Trophoblast cell (in vitro differentiated cells and primary cell): Measurements from ENCODE around the gene IL17RA.
A peak's percentile ranks its signal among the peaks of the same experiment; 100 is the strongest.

ENCODE experiments used
- DNase-seq, 2 donors: peaks; one replicate each; pipeline ENCODE4 v3.0.0-alpha.2; 2016
- H2AFZ ChIP-seq: 2 replicates; pipeline ENCODE4 v1.6.1; 2013; ENCODE audit warnings: low read length, moderate library complexity, mild to moderate bottlenecking; ENCODE audit not compliant: insufficient read depth, poor library complexity
- H2AK5ac ChIP-seq: 2 replicates; pipeline ENCODE4 v1.6.1; 2013; ENCODE audit warnings: mild to moderate bottlenecking, low read length
- H2BK120ac ChIP-seq: 2 replicates; pipeline ENCODE4 v1.6.1; 2013; ENCODE audit warnings: low read length, mild to moderate bottlenecking, moderate library complexity; ENCODE audit not compliant: insufficient read depth, poor library complexity
- H2BK12ac ChIP-seq: 2 replicates; pipeline ENCODE4 v1.6.1; 2013; ENCODE audit warnings: mild to moderate bottlenecking, low read length, moderate library complexity
- H2BK5ac ChIP-seq: 2 replicates; pipeline ENCODE4 v1.6.1; 2013; ENCODE audit warnings: low read length, low read depth, moderate library complexity, mild to moderate bottlenecking; ENCODE audit not compliant: poor library complexity
- H3K14ac ChIP-seq: 2 replicates; pipeline ENCODE4 v1.6.1; 2013; ENCODE audit warnings: mild to moderate bottlenecking, low read length
- H3K18ac ChIP-seq: 2 replicates; pipeline ENCODE4 v1.6.1; 2013; ENCODE audit warnings: mild to moderate bottlenecking, low read length
- H3K23ac ChIP-seq: 2 replicates; pipeline ENCODE4 v1.6.1; 2013; ENCODE audit warnings: low read length
- H3K27ac ChIP-seq: 2 replicates; pipeline ENCODE4 v1.5.1; 2013; ENCODE audit warnings: low read depth, mild to moderate bottlenecking, inconsistent platforms, low read length, moderate library complexity
- H3K27me3 ChIP-seq: 2 replicates; pipeline ENCODE4 v1.6.1; 2013; ENCODE audit warnings: inconsistent platforms, mild to moderate bottlenecking, low read length, moderate library complexity; ENCODE audit not compliant: insufficient read depth
- H3K36me3 ChIP-seq, 2 experiments: 1 replicate in 1 of 2; 2 replicates in 1 of 2; pipeline ENCODE4 v1.6.1; 2013; ENCODE audit warnings: low read length in 2 of 2, mild to moderate bottlenecking in 2 of 2, moderate library complexity in 1 of 2; ENCODE audit not compliant: insufficient read depth in 2 of 2, control insufficient read depth in 1 of 2
- H3K4ac ChIP-seq: 2 replicates; pipeline ENCODE4 v1.6.1; 2013; ENCODE audit warnings: low read depth, mild to moderate bottlenecking, low read length, moderate library complexity
- H3K4me1 ChIP-seq, 2 experiments: 1 replicate in 1 of 2; 2 replicates in 1 of 2; pipeline ENCODE4 v1.6.1; 2013; ENCODE audit warnings: low read length in 2 of 2, mild to moderate bottlenecking in 2 of 2, moderate library complexity in 1 of 2; ENCODE audit not compliant: insufficient read depth in 2 of 2, control insufficient read depth in 1 of 2
- H3K4me2 ChIP-seq: 2 replicates; pipeline ENCODE4 v1.6.1; 2013; ENCODE audit warnings: inconsistent platforms, mild to moderate bottlenecking, low read length, moderate library complexity
- H3K4me3 ChIP-seq: 2 replicates; pipeline ENCODE4 v1.5.1; 2013; ENCODE audit warnings: mild to moderate bottlenecking, low read depth, low read length, inconsistent platforms
- H3K79me1 ChIP-seq: one replicate; pipeline ENCODE4 v1.6.1; 2013; ENCODE audit warnings: low read length
- H3K79me2 ChIP-seq: 2 replicates; pipeline ENCODE4 v1.6.1; 2013; ENCODE audit warnings: low read length, mild to moderate bottlenecking; ENCODE audit not compliant: control insufficient read depth, insufficient read depth, poor library complexity
- H3K9ac ChIP-seq: 2 replicates; pipeline ENCODE4 v1.6.1; 2013; ENCODE audit warnings: mild to moderate bottlenecking, low read length
- H3K9me3 ChIP-seq: 2 replicates; pipeline ENCODE4 v1.6.1; 2013; ENCODE audit warnings: low read depth, mild to moderate bottlenecking, control low read depth, inconsistent platforms, low read length; ENCODE audit not compliant: insufficient read depth
- H4K12ac ChIP-seq: 2 replicates; pipeline ENCODE4 v1.6.1; 2013; ENCODE audit warnings: low read depth, mild to moderate bottlenecking, low read length, moderate library complexity
- H4K8ac ChIP-seq: 2 replicates; pipeline ENCODE4 v1.6.1; 2013; ENCODE audit warnings: low read depth, mild to moderate bottlenecking, low read length, moderate library complexity
- H4K91ac ChIP-seq: one replicate; pipeline ENCODE4 v1.6.1; 2013; ENCODE audit warnings: low read depth, mild to moderate bottlenecking, low read length, moderate library complexity
- WGBS: extraction: QIAGEN DNeasy Blood & Tissue Kit; methylation state at CpG from one replicate; pipeline ENCODE4 v1.1.7; 2013; ENCODE audit warnings: missing lambda C conversion rate; ENCODE audit not compliant: insufficient read length, insufficient coverage; ENCODE audit errors: extremely low coverage; 5-methylcytosine and 5-hydroxymethylcytosine counted together

The IL17RA gene

GRCh38 chr22:17130199-17130598, 45.4 kb downstream of the IL17RA start:
- WGBS = no CpG with 5 or more reads among the region's 1 CpG
- H2AFZ ChIP-seq = no peak overlapping the region

GRCh38 chr22:17131686-17132085, 46.9 kb downstream of the IL17RA start:
- Histone ChIP-seq H4K12ac (no peak overlapping the region), H3K4me3 (no peak overlapping the region), H4K91ac (no peak overlapping the region), H3K79me2 (no peaks in the 10 kb centered on the region), H3K79me1 (no peaks in the 10 kb centered on the region), H3K36me3 (no peaks in the 10 kb centered on the region), H3K4ac (no peak overlapping the region), H2AFZ (no peak overlapping the region), H3K14ac (no peak overlapping the region), H2BK12ac (no peak overlapping the region), H3K9ac (no peak overlapping the region), H3K27ac (no peak overlapping the region), H3K18ac (no peak overlapping the region), H3K27me3 (no peaks in the 10 kb centered on the region), H3K23ac (no peak overlapping the region), H2BK120ac (no peak overlapping the region), H2BK5ac (no peak overlapping the region), H3K4me2 (no peak overlapping the region), H4K8ac (no peak overlapping the region), H3K9me3 (no peaks in the 10 kb centered on the region), H3K4me1 (no peaks in the 10 kb centered on the region), H2AK5ac (no peak overlapping the region)
- peak; percentile 69 to 79 for DNase-seq
- no CpG with 5 or more reads among the region's 5 CpGs for WGBS

More at GRCh38 chr22:17130199-17130598, 45.4 kb downstream of the IL17RA start:
- no peak overlapping the region for H2BK12ac ChIP-seq
- no peak overlapping the region for H2BK120ac ChIP-seq
- H3K27me3 ChIP-seq = no peaks in the 10 kb centered on the region
- H3K14ac ChIP-seq = no peak overlapping the region
- H3K79me1 ChIP-seq = no peaks in the 10 kb centered on the region
- H4K12ac ChIP-seq = no peak overlapping the region
- no peak overlapping the region for H3K23ac ChIP-seq
- no peak overlapping the region for H2BK5ac ChIP-seq
- H3K27ac ChIP-seq = no peak overlapping the region
- no peaks in the 10 kb centered on the region for H3K9me3 ChIP-seq
- no peak overlapping the region for H4K8ac ChIP-seq
- H3K4ac ChIP-seq = no peak overlapping the region
- H3K9ac ChIP-seq = no peak overlapping the region
- H3K4me2 ChIP-seq = no peak overlapping the region
- H2AK5ac ChIP-seq = no peak overlapping the region
- H3K36me3 ChIP-seq = no peaks in the 10 kb centered on the region
- H3K79me2 ChIP-seq = no peaks in the 10 kb centered on the region
- H3K18ac ChIP-seq = no peak overlapping the region
- no peak overlapping the region for H4K91ac ChIP-seq
- H3K4me3 ChIP-seq = no peak overlapping the region
- no peaks in the 10 kb centered on the region for H3K4me1 ChIP-seq
- peak in 1 of 2 donors; percentile 17 for DNase-seq

GRCh38 chr22:17132112-17132511, 47.3 kb downstream of the IL17RA start:
- Histone ChIP-seq H3K27ac (no peak overlapping the region), H3K4me2 (no peak overlapping the region), H3K23ac (no peak overlapping the region), H3K9me3 (no peaks in the 10 kb centered on the region), H3K14ac (no peak overlapping the region), H3K79me2 (no peaks in the 10 kb centered on the region), H3K4me1 (no peaks in the 10 kb centered on the region), H3K9ac (no peak overlapping the region), H2BK120ac (no peak overlapping the region), H3K18ac (no peak overlapping the region), H4K8ac (no peak overlapping the region), H2BK12ac (no peak overlapping the region), H4K91ac (no peak overlapping the region), H2BK5ac (no peak overlapping the region), H2AFZ (no peak overlapping the region), H4K12ac (no peak overlapping the region), H3K36me3 (no peaks in the 10 kb centered on the region), H3K4ac (no peak overlapping the region), H2AK5ac (no peak overlapping the region), H3K79me1 (no peaks in the 10 kb centered on the region), H3K27me3 (no peaks in the 10 kb centered on the region), H3K4me3 (no peak overlapping the region)
- peak in 1 of 2 donors; percentile 7 for DNase-seq
- no CpG with 5 or more reads among the region's 2 CpGs for WGBS

GRCh38 chr22:17133137-17133536, 48.3 kb downstream of the IL17RA start:
- no CpG with 5 or more reads among the region's 7 CpGs for WGBS
- H3K4me1 ChIP-seq = no peaks in the 10 kb centered on the region
- no peak for DNase-seq

More at GRCh38 chr22:17133137-17133536, 48.3 kb downstream of the IL17RA start:
- no peak overlapping the region for H2AK5ac ChIP-seq
- H3K79me1 ChIP-seq = no peaks in the 10 kb centered on the region
- H4K12ac ChIP-seq = no peak overlapping the region
- no peak overlapping the region for H2BK120ac ChIP-seq
- no peak overlapping the region for H3K9ac ChIP-seq
- H4K8ac ChIP-seq = no peak overlapping the region
- no peak overlapping the region for H3K4me2 ChIP-seq
- no peak overlapping the region for H3K14ac ChIP-seq
- no peak overlapping the region for H2AFZ ChIP-seq
- H3K4ac ChIP-seq = no peak overlapping the region
- no peak overlapping the region for H3K23ac ChIP-seq
- no peak overlapping the region for H4K91ac ChIP-seq
- no peak overlapping the region for H3K27ac ChIP-seq
- H3K4me3 ChIP-seq = no peak overlapping the region
- peaks cover 5% of the 10 kb centered on the region in 2 experiments for H3K36me3 ChIP-seq
- H3K9me3 ChIP-seq = no peaks in the 10 kb centered on the region
- H3K79me2 ChIP-seq = no peaks in the 10 kb centered on the region
- no peak overlapping the region for H2BK12ac ChIP-seq
- no peak overlapping the region for H2BK5ac ChIP-seq
- no peaks in the 10 kb centered on the region for H3K27me3 ChIP-seq
- no peak overlapping the region for H3K18ac ChIP-seq
